Measurements from ENCODE around the gene ACOX1.

ACOX1 gene

DNA sequence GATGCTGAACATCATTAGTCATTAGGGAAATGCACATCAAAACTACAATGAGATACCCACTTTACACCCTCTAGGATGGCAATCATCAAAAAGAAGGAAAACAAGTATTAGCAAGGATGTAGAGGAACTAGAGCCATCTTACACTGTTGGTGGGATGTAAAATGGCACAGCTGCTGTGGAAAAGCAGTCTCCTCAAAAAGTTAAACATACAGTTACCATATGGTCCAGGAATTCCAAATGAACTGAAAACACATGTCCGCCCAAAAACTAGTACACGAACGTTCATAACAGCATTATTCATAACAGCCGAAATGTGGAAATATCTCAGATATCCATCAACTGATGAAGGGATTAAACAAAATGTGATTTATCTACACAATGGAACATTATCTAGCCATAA, 45.2 kb downstream of the ACOX1 start:
- no peak for DNase-seq (ENCODE audit: low read depth)

DNA sequence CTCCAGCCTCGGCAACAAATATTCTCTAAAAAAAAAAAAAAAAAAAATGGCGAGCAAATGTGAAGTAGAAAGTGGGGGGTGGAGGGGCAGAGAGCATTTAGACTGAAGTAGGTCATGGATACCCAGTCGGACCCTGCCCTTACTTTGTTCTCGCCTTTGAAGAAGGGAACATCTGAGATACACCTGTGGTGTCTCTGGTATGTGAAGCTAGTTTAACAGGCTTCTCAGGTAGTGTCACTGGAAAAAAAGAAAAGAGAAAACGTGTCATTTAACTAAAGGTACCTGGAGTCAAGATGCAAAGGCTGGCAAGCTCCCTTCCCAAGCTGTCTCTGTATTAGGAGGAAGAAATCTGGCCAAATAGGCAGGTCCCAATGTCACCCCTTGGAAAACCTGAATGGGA, 46.1 kb downstream of the ACOX1 start:
- no peak for DNase-seq (ENCODE audit: low read depth)

DNA sequence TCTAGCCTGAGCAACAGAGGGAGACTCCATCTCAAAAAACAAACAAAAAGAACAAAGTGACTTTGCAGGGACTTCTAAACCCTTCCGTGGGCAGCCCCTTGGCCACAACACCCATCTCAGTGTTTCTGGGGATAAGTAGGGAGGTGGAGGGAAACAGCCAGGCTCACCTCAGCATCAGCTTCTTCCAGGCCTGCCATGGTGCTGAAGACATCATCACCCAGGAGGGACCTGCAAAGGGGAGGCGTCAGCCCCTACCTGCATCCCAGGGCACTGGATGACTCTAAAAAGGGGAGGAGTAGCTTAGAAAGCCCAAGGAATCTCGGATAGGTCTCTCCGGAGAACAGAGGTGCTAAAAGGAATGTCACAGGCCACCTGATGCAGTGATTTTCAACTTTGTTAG, 47.9 kb downstream of the ACOX1 start:
- DNase-seq (ENCODE audit: low read depth): no peak

DNA sequence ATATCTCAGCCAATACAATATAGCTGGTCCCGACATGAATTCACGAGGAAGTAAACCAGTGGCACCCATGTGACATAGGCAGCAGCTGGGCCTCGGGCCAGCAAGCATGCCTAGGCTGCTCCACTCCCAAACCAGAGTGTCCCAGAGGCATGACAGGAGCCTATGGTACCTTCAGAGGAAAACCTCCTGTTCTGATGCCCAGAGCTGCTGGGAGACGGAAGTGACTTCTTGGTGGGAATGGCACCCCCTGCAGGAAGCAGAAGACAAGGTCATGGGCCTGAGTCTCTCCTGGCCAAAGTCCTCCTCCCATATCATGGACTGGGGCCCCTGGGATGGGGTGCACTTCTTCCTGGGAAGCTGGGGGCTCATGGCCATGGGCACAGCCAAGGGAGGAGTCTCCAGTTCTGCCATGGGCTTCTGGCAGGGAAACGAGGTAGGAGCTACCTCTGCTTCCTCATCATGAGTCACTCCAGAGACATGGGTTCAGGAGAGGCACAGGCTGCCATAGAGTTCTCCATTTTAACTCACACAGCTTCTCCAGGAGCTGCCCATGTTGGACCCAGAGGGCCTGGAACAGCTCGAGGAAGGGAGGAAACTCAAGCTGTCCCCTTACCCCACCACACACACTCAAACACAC, 51.6 kb downstream of the ACOX1 start:
- DNase-seq (ENCODE audit: low read depth): no peak

DNA sequence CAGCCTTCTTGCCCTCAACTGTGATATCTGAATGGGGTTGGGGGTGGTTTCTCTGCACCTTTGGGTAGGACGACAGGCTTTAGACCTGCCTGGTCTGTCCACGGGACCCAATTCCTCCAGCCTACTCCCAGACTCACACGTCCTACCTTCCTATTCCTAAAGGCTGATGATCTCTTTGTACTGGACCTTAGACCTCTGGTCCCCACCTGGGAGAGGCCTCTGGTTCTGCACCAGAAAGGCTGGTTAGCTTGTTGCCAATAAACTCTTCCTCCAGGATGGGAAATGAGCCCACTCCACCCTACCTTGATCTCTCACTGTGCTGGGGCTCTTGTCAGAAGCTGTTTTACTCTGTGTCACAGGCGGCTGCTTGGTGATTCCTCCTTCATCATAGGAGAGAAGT, 52.5 kb downstream of the ACOX1 start:
- no peak for DNase-seq (ENCODE audit: low read depth)

DNA sequence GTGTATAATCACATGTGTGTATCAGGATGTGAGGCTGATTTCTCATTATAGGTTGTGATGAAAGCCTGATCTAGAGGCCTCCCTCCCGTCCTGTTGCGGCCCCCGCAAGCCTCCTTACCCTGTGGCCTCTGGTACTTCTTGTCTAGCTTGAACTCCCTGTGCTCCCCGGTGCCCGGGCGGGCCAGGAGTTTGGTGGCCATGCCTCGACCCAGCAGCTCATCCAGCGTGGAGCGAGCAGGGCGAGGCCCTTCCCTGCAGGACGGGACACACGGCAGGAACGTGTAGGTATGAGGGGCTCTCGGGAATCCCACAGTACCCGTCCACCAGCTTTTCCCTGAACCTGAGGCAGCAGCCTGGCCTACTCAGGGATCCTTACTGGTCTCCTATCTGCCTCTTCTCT, 53.1 kb downstream of the ACOX1 start:
- DNase-seq (ENCODE audit: low read depth): no peak

DNA sequence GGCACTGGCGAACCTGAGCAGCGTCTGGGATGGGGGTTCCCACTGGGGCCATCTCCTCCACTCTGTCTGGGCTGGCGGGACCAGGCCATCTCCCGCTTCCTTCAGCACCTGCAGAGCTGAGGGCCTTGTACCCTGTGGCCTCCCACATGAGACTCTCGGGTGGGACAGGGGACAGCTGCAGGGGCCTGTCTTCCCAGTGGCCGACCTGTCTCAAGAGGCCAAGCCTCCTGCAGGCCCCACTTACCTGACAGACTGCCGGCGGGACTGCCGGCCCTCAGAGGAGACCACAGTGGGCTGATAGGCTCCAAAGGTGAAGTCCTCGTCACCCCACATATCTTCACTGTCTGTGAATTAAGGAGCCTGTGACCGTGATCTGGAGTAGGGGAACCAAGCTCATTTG, 53.9 kb downstream of the ACOX1 start:
- DNase-seq (ENCODE audit: low read depth): no peak

DNA sequence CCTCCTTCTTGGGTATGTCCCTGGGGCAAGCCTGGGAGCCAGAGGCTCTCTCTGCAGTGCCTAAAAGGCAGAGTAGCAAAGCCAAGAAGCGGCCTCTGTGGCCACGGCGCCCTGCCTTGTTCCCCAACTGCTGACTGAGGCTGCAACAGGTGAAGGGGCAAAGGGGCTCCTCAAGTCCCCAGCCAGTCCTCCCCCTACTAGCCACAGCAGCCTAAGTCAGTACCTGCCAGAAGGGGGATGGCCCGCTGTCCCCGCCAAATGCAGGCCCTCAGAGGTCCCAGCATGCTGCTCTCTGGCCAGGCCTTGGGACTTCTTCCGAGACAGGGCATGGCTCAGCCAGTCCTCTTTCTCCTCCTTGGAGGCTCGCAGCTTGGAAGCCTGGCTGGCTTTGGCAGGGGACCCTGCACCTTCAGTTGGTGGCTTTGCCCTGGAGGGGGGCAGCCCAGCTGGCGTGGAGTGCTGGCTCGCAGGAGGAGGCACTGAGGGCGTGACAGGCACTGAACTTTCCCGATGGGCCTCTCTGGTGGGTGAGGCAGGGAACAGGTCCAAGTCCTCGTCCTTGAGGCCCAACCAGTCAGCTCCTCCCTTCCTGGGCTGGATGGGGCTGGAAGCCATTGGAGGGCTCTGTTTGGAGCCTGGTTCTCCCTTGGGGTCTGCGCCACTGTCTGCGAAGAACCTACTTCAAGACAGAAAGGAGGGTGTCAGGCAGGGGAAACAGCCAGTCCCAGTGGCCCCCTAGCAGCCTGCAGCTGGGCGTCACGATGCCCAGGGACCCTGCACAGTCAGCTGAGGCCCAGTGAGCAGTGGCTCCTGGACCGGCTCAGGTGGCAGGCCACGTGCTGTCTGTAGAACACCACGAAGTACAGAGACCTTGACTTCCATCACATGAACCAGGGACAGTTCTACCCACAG, 55.7 kb downstream of the ACOX1 start:
- DNase-seq (ENCODE audit: low read depth): no peak

DNA sequence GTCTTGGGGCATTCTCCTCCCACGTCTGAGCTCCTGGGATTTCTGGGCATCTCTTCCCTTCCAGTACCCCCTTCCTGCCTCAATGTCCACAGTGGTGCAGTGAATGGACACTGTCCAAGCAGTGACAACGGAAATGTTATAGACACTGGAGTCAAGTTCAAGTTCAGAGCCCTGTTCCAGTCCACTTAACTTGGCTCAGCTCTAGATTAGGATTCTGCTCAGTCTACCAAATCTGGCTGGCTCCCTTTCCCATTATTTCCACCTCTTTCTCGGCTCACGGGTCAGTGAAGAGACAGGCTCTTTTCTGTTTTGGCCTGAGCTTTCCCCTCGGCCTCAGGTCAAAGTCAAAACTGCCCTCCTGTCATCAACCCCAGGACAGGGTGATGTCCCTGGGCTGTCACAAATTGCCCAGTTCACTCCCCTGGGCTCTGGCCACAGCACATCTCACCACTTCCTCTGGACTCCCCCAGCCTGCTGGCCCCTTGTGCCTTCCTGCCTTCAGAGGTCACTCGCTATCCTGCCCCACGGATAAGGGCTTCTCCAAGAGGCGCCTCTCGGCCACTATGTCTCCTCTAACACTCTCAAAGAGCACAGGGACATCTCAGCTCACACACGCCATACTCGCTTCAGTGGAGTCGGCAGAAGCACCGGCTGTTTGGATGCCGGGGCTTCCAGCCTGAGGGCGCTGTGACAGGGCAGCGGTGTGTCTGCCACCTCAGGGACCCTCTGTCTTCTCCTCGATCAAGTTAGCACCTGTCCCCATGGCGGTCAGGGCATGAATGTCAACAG, 56.6 kb downstream of the ACOX1 start:
- DNase-seq (ENCODE audit: low read depth): no peak

DNA sequence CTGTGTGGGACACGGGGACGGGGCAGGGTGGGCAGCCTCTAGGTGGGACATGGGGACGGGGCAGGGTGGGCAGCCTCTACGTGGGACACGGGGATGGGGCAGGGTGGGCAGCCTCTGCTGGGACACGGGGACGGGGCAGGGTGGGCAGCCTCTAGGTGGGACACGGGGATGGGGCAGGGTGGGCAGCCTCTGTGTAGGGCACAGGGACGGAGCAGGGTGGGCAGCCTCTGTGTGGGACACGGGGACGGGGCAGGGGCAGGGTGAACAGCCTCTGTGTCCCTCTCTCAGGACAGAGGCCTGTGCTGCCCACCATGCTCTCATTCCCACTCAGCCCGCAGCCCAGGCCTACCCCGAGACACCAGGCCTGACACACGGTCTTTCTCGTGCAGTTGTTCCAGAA, 57.4 kb downstream of the ACOX1 start:
- no peak for DNase-seq (ENCODE audit: low read depth)

DNA sequence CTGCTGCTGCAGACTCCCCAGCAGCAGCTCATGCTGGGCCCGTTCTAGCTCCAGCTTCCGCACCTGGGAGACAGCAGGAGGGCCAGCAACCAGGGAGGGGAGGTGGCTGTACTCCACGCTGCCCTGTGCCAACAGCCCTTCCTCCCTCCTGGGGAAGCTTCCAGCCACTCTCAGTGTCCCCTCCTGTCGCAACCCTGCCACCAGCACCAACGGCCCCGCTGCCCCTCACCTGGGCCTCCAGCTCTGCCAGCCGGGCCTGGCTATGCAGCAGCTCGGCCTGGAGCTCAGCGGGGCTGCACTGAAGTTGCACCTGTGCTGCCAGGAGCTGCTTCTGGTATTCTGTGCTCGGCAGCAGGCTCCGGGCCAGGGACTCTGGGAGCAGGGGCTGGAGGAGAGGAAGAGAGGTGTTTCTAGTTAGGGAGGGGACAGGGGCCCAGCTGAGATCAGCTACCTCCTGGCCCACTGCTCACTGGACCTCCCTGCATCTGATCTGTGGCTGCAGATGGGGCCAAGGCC, 58.9 kb downstream of the ACOX1 start:
- DNase-seq (ENCODE audit: low read depth): no peak

DNA sequence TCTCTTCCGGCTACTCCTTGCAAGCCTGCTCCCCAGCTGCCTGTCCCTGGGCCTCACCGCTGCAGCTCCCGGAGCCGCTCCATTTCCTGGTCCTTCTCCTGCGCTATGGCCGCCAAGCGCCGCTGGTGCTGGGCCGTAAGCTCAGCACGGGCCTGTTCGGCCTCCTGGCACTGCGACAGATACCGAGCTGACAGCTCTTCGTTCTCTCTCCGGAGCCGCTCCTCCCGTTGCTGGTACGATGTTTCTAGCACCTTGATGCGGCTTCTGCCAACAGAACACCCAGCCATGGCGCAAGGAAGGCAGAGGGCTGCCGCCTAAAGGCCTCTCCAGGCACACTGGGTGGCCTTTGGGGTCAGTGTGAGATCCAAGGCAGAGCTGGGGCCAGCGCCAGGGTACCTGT, 59.4 kb downstream of the ACOX1 start:
- DNase-seq (ENCODE audit: low read depth): no peak

DNA sequence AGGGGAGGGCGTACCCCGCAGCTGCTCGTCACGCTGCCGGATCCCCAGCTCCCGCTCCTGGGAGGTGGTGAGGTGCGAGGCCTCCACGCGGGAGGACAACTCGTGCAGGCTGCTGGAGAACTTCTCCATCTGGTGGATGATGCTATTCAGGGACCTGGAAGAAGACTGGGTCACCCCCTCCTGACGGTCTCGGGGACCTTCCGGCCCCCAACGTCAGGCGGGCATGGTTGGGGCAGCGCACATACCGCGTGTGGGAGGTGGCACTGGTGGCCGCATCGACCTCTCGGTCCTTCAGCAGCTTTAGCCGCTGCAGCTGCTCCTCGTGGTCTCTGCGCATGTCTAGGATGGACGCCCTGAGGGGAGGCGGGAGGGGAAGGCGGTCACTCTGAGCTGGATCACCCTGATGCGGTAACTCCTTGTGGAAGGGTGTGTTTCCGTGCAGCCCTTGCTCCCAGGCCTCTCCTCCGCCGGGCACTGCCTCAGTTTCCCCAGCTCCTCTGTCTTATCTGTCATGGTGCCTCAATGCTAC, 61.0 kb downstream of the ACOX1 start:
- no peak for DNase-seq (ENCODE audit: low read depth)

DNA sequence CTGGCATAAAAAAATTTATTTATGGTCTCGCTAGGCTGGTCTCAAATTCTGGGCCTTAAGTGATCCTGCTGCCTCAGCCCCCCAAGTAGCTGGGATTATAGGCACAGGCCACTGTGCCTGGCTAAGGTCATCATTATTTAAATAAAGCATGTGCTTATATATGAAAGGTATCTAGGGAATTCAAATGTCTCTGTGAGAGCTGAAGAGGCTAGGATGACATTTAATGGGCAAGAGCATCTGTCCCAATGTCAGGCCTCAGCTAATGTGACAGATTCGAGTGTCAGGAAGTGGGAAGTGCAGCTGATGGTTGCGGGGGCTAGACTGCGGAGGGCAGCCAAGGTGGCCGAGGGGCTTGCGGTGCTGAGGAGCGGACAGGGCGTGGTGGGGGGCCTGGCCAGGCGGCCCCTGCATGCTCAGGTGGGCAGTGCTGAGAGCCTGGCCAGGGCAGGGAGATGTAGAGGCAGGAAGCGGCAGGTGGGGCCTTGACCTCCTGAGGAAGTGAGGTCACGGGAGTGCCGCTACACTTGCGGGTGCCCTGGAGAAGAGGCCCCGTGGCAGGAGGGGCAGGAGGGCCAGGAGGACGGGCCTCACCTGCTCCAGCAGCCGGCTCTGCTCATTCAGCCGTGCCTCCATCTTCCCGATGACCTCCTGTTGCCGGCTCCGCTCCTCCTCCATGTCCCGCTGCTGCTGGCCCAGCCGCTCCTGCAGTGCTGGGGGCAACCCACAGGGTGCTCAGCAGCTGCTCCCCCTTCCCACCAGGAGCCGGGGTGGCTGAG, 61.6 kb downstream of the ACOX1 start:
- DNase-seq (ENCODE audit: low read depth): no peak

DNA sequence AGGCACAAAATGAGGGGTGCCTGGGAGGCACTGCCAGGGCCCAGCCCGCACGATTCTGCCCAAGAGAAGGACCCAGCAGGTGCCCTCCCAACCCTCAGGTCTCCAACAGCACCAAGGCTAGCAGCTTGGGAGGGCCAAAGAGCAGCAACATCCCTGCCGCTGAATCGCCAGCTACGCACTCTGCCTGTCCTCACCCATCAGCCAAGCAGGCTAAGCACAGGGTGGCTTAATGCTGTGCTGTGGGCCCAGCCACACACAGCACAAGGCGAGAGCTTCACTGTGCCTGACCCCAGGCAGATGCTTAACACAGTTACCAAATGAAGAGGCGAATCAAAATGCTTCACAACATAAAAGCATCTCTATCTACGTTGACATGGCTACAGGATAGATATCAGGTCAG, 63.7 kb downstream of the ACOX1 start:
- no peak for DNase-seq (ENCODE audit: low read depth)

DNA sequence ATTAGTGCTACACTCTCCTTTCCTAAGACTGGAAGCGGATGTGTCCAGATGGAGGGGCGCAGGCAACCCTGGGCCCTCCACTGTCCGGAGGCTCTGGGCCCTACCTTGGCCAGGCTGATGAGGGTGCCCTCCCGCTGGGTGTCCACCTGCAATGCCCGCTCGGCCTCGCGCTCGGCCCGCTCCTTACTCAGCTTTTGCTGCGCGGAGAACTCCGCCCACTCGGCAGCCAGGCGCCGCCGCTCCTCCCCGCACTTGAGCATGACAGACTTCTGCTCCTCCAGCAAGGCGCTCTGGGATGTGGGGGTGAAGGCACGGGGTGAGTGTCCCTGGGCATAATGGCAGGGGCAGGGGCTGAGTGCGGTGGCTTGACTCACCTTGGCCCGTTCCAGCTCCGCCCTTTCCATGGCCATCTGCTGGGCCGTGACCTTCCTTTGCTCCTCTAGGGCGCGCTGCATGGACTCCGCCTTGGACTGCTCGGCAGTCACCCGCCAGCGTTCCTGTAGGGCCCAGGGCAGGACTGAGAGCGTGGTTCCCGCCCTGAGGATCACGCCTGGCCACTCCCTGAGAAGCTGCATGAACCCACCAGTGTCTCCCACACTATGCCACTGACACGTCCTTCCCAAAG, 64.2 kb downstream of the ACOX1 start:
- DNase-seq (ENCODE audit: low read depth): no peak

DNA sequence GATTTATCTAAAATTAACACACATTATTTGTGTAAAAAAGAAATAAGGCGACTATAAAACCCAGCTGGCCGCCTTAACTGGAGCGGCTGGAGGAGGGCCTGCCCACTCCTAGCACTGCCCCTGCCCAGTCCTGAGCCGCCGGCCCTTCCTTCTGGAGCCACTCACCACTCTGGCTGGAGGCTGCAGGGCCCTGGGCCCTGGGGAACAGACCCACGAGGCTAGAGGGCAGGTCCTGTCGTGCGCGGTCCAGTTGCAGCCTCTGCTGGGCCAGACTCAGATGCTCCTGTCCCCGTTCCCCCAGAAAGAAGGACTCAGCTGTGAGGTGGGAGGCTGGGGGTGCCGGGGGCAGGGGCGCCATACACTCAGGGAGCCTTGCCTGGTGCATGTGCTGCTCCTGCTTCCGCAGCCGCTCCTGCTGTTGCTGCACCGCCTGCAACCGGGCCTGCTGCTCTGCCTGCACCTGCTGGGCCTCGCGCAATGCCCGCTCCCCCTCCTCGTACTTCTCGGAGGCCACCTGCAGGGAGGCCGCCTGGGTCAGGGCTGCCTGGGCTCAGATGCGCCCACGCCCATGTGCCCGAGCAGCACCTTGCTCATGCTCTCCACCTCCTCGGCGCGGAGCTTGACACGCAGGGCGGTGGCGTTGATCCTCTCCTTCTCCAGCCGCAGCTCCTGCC, 65.3 kb downstream of the ACOX1 start:
- no peak for DNase-seq (ENCODE audit: low read depth)

DNA sequence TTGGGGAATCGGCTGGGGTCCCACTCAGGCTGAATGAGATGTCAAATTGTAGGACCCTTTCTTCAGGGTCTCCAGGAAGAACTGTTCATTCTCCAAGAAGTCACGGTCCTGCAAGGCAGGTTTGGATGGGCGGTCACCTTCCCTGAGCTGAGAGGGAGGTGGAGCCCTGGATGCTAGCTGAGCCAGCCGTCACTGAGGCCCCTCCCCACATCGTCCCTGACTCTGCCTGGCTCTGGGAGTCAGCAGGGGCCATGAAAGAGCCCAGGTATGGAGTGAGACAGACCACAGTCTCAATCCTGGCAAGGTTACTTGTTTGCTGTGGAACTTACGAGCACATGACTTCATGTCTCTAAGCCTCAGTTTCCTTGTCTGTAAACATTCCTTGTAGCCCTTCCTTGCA, 68.3 kb downstream of the ACOX1 start:
- no peak for DNase-seq (ENCODE audit: low read depth)

DNA sequence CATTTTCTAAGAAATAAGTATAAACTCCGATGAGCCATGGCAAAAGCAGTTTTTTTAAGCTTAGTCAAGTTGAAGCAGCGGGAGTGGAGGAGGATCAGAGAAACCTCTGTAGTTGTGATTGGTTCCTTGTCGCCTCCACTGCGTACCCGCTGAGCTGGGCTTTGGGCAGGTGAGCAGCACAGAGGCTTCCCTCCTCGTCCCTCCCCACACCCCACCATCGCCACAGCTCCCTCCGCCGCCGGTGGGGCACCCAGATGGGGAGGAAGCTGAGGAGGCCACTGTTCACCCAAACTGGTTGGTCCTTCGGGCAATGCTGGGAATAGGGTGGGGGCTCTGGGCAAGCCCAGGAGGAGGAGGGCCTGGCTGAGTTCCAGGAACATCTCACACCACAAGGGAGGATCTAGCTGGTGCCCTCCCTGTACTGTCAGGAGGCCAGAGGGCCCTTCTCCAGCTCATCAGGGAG, 69.1 kb downstream of the ACOX1 start:
- DNase-seq (ENCODE audit: low read depth): no peak

DNA sequence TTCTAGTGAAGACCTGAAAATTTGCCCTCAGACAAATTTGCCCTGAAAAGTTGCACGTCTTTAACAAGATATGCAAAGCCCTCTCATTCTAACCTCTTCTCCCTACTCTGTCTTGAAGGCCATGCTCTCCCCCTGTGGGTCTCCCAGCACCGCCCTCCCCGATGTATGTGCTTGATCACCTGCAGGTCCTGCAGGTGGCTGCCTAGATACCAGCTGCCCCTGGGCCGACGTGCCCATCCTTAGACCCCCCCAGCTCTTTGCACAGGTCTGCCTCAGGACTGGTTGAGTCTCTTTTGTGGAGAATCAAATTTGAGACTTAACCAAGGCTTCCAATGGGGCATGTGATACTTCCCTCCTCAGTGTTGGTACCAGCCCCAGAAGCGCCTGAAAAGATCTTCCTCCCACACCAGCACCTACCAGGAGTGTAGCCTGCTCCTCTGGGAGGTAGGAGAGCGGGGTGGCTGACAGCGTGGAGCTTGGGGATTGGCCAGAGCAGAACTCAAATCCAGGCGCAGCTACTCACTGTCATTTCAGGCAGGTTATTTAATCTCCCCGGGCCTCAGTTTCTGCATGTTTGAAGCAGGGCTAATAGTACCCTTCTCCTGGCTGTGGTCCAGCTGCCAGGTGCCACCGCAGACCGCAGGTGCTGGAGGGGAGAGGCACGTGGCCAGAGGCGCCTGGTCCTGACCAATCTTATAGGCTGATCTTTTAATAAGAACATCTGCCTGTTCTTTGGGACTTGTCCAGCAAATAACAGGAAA, 69.7 kb downstream of the ACOX1 start:
- no peak for DNase-seq (ENCODE audit: low read depth)

All from activated gamma-delta T cell treated with anti-CD3 and anti-CD28 coated beads, Interleukin-2, amount 50 U/mL, for 16 hours (primary cell).